ENCODE results near the gene FADS1.
A peak's percentile ranks its signal among the peaks of the same experiment; 100 is the strongest.

FADS1 gene

DNA sequence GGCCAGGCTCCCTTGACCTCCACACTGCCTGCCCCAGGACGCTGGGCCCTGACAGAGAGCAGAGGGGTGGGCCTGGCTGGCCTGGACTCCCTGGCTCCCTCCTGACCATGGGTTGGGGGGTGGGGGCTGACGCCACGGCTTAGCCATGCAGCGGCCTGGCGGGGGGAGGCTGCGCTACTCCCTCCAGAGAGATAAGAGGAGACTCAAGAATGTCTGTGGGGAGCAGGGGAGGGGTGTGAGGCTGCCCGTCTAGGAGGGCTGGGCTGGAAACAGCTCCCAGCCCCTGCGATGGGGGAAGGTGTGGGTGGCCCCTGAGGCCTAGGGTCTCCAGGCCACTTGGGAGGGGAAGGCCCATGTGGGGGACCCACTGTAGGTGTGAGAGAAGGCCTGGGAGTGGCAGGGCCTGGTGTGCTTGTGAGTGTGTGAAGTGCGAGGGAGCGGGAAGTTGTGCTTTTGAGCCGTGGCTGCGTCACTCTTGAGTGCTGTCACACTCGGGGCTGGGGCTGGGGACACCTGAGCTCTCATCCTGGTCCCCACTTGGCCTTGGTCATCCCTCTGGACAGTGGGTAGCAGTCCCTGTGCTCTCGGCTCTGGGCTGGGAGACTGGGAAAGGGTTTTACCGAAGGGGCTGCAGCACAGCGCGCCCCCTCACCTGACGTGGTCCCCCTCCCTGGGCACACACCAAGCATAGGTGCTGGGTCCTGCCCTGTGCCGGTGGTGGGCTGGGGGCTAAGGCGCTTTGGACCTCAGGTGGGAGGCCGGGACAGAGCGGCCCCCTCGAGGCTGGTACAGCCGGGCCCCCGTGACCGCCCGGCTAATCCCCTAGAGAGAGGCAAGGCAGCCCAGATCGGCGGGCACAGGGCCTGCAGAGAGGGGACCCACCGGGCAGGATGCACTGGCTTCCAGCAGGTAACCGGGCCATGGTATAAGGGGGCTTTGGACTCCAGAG lies 62.0 kb downstream of the FADS1 start:
- peak overlapping the region; percentile 79 for H3K27ac ChIP-seq (ENCODE audit: low read depth, low read length, severe bottlenecking)
- WGBS, 2 experiments (ENCODE audit: insufficient coverage in 2 of 2), result 69 to 91% methylated on average over 22 to 27 of the region's 31 CpGs
- H3K4me3 ChIP-seq (ENCODE audit: extremely low read depth, insufficient read depth, low read length, poor library complexity, severe bottlenecking), result peak overlapping the region; percentile 68
- peaks cover 12% of the 10 kb centered on the region for H3K36me3 ChIP-seq (ENCODE audit: control insufficient read depth, insufficient read depth, low read length)
- peaks cover 63% of the 10 kb centered on the region for H3K4me1 ChIP-seq (ENCODE audit: control insufficient read depth, insufficient read depth, low read length, poor library complexity, severe bottlenecking)
- no peaks in the 10 kb centered on the region for H3K9me3 ChIP-seq (ENCODE audit: control insufficient read depth, low read length)

DNA sequence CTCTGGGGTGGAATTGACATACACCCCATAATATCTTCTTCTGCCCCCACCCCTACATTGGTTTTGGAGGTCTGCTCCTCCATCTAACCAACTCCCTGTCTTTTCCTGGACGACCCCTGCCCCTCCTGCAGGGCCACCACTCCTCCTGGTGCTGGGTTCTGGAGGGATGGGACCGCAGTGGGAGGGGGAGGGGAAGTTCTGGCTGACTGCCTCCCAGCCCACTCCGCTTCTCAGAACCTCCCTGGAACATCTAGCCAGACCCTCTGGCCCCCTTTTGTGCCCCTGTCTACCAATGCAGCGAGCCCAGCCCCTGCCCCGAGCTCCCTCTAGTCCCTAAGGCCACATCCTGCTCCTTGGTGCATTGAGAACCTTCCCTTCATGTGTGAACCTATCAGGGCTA lies 63.1 kb downstream of the FADS1 start:
- peaks cover 7% of the 10 kb centered on the region for H3K36me3 ChIP-seq (ENCODE audit: control insufficient read depth, insufficient read depth, low read length)
- H3K9me3 ChIP-seq (ENCODE audit: control insufficient read depth, low read length), result no peaks in the 10 kb centered on the region
- H3K4me3 ChIP-seq (ENCODE audit: extremely low read depth, insufficient read depth, low read length, poor library complexity, severe bottlenecking), result peak overlapping the region; percentile 68
- peak overlapping the region; percentile 79 for H3K27ac ChIP-seq (ENCODE audit: low read depth, low read length, severe bottlenecking)
- 100% methylated on average over 2 of the region's 5 CpGs; no CpG with 5 or more reads in 1 of the 2 experiments for WGBS, 2 experiments (ENCODE audit: insufficient coverage in 2 of 2)
- peaks cover 68% of the 10 kb centered on the region for H3K4me1 ChIP-seq (ENCODE audit: control insufficient read depth, insufficient read depth, low read length, poor library complexity, severe bottlenecking)

DNA sequence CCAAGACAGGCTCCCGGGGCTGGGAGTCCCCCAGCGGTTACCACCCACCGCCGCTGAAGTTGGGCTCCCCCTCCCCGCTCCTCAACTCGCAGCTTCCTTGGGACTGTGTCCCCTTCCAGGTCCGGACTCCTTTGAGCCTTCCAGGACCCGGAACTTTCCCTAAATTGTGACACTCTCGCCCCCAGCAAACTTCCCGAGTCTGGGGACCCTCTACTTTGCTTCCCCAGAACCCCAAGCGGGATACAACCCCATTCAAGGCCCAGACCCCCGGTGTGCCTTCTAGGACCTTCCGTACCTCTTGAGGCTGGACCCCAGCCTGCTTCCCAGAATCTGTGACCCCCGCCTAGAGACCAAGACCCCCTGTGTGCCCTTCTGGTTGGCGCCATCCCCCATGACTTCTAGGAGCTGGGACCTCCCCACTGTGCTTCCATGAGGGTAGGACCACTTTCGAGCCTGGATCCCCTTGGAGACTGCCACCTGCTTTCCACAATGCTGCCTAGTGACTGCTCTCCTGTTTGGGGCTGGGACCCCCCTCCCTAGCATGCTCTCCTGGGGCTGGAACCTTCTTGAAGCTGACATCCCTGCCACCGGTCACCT lies 63.8 kb downstream of the FADS1 start:
- Histone ChIP-seq H3K36me3 (ENCODE audit: control insufficient read depth, insufficient read depth, low read length) (peaks cover 2% of the 10 kb centered on the region), H3K4me3 (ENCODE audit: extremely low read depth, insufficient read depth, low read length, poor library complexity, severe bottlenecking) (peak overlapping the region; percentile 68), H3K4me1 (ENCODE audit: control insufficient read depth, insufficient read depth, low read length, poor library complexity, severe bottlenecking) (peaks cover 69% of the 10 kb centered on the region), H3K27ac (ENCODE audit: low read depth, low read length, severe bottlenecking) (no peak overlapping the region), H3K9me3 (ENCODE audit: control insufficient read depth, low read length) (no peaks in the 10 kb centered on the region)
- 31 to 40% methylated on average over 14 to 17 of the region's 17 CpGs for WGBS, 2 experiments (ENCODE audit: insufficient coverage in 2 of 2)

- 2 to 12% methylated on average over 56 to 57 of the region's 93 CpGs for WGBS, 2 experiments (ENCODE audit: insufficient coverage in 2 of 2)
- Histone ChIP-seq H3K4me1 (ENCODE audit: control insufficient read depth, insufficient read depth, low read length, poor library complexity, severe bottlenecking) (peaks cover 69% of the 10 kb centered on the region), H3K4me3 (ENCODE audit: extremely low read depth, insufficient read depth, low read length, poor library complexity, severe bottlenecking) (peak within 1 kb of the TSS; percentile 68), H3K9me3 (ENCODE audit: control insufficient read depth, low read length) (no peaks in the 10 kb centered on the region), H3K36me3 (ENCODE audit: control insufficient read depth, insufficient read depth, low read length) (peaks cover 2% of the 10 kb centered on the region), H3K27ac (ENCODE audit: low read depth, low read length, severe bottlenecking) (no peak within 1 kb of the TSS)
Observed at GRCh38 chr11:61752117-61752924, 64.5 kb downstream of the FADS1 start, which contains the start of gene MYRF. Gene MYRF, plus strand, starts transcription at chr11:61752636. Its CDS starts 109 bp downstream, at chr11:61752745.

DNA sequence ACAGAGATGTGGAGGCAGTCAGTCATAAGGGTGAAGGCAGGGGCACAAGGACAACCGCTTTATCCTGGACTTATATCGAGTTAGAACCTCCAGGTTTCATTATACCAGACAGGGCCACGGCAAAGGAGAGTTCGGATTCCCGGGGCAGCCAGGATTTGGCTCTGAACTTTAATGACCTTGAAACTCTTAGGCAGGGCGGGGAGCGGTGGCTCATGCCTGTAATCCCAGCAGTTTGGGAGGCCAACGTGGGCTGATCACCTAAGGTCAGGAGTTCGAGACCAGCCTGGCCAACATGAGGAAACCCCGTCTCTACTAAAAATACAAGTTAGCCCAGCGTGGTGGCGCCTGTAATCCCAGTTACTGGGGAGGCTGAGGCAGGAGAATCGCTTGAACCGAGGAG lies 65.4 kb downstream of the FADS1 start:
- peaks cover 59% of the 10 kb centered on the region for H3K4me1 ChIP-seq (ENCODE audit: control insufficient read depth, insufficient read depth, low read length, poor library complexity, severe bottlenecking)
- H3K36me3 ChIP-seq (ENCODE audit: control insufficient read depth, insufficient read depth, low read length), result peaks cover 2% of the 10 kb centered on the region
- 91 to 92% methylated on average over 14 of the region's 14 CpGs for WGBS, 2 experiments (ENCODE audit: insufficient coverage in 2 of 2)
- no peak overlapping the region for H3K4me3 ChIP-seq (ENCODE audit: extremely low read depth, insufficient read depth, low read length, poor library complexity, severe bottlenecking)
- no peak overlapping the region for H3K27ac ChIP-seq (ENCODE audit: low read depth, low read length, severe bottlenecking)
- no peaks in the 10 kb centered on the region for H3K9me3 ChIP-seq (ENCODE audit: control insufficient read depth, low read length)

- no peak overlapping the region for H3K4me3 ChIP-seq (ENCODE audit: extremely low read depth, insufficient read depth, low read length, poor library complexity, severe bottlenecking)
- H3K36me3 ChIP-seq (ENCODE audit: control insufficient read depth, insufficient read depth, low read length), result peaks cover 2% of the 10 kb centered on the region
- H3K27ac ChIP-seq (ENCODE audit: low read depth, low read length, severe bottlenecking), result no peak overlapping the region
- WGBS, 2 experiments (ENCODE audit: insufficient coverage in 2 of 2), result 94 to 100% methylated on average over 3 to 5 of the region's 5 CpGs
- H3K9me3 ChIP-seq (ENCODE audit: control insufficient read depth, low read length), result no peaks in the 10 kb centered on the region
- H3K4me1 ChIP-seq (ENCODE audit: control insufficient read depth, insufficient read depth, low read length, poor library complexity, severe bottlenecking), result peaks cover 53% of the 10 kb centered on the region
Observed at GRCh38 chr11:61750631-61751273, 66.1 kb downstream of the FADS1 start.
